ENCODE results near the gene MAPK10. TPM values are rescaled to one million over a fixed set of nuclear protein-coding genes. Genes with fewer than 3 reads are reported as not detected.
A peak's percentile ranks its signal among the peaks of the same experiment; 100 is the strongest.

The MAPK10 gene
- total RNA-seq, 1 experiment from 2014 or later: 5.2 TPM

GRCh38 chr4:86099348-86099747 is 260.5 kb downstream of the MAPK10 start:
- CTCF ChIA-PET: no interaction called here
- POLR2A ChIA-PET: no interaction called here
- Mint-ChIP-seq H3K36me3 (no peaks in the 10 kb centered on the region), H3K27ac (no peak overlapping the region), H3K4me3 (no peak overlapping the region), H3K4me1 (peaks cover 12% of the 10 kb centered on the region; the same call in 1 of the 2 replicates), H3K27me3 (ENCODE audit: low read depth) (no peaks in the 10 kb centered on the region), H3K9me3 (no peaks in the 10 kb centered on the region)
- ATAC-seq (peak; percentile 88), DNase-seq (ENCODE audit: low spot score) (no peak)
- TF ChIP-seq SMAD3 (CRISPR knock-in tag; IDR thresholded peaks at IDR 0.05; ENCODE audit: borderline replicate concordance) (no peak), CREM (CRISPR knock-in tag; IDR thresholded peaks at IDR 0.05) (no peak), USF2 (CRISPR knock-in tag; IDR thresholded peaks at IDR 0.05) (no peak), MAX (CRISPR knock-in tag; IDR thresholded peaks at IDR 0.05) (no peak), ZNF532 (CRISPR knock-in tag; IDR thresholded peaks at IDR 0.05; ENCODE audit: borderline replicate concordance) (no peak), ZNF425 (CRISPR knock-in tag; conservative IDR thresholded peaks at IDR 0.05) (no peak)

GRCh38 chr4:86098691-86099090 is 261.2 kb downstream of the MAPK10 start:
- CTCF ChIA-PET: no interaction called here
- POLR2A ChIA-PET: no interaction called here
- H3K4me3 Mint-ChIP-seq: no peak overlapping the region
- H3K27me3 Mint-ChIP-seq (ENCODE audit: low read depth): no peaks in the 10 kb centered on the region
- TF ChIP-seq MLX (CRISPR knock-in tag; IDR thresholded peaks at IDR 0.05): no peak
- TF ChIP-seq ZNF671 (CRISPR knock-in tag; IDR thresholded peaks at IDR 0.05): no peak
- no peak for TF ChIP-seq FOXP4 (CRISPR knock-in tag; IDR thresholded peaks at IDR 0.05)
- TF ChIP-seq ELF4 (CRISPR knock-in tag; IDR thresholded peaks at IDR 0.05; ENCODE audit: low read depth): no peak
- no peak for TF ChIP-seq ZBTB21 (CRISPR knock-in tag; IDR thresholded peaks at IDR 0.05; ENCODE audit: borderline replicate concordance)
- TF ChIP-seq NR2C2 (CRISPR knock-in tag; IDR thresholded peaks at IDR 0.05): no peak
- no peak for TF ChIP-seq PRDM15 (CRISPR knock-in tag; IDR thresholded peaks at IDR 0.05)
- no peak for DNase-seq (ENCODE audit: low spot score)
- peaks cover 15% of the 10 kb centered on the region; the same call in 1 of the 2 replicates for H3K4me1 Mint-ChIP-seq
- ATAC-seq: no peak
- no peaks in the 10 kb centered on the region for H3K36me3 Mint-ChIP-seq
- no peak overlapping the region for H3K27ac Mint-ChIP-seq
- H3K9me3 Mint-ChIP-seq: no peaks in the 10 kb centered on the region

All from WTC11 (cell line).